Cardiac fibroblast (primary cell): ENCODE results near the gene CASZ1.

ENCODE experiments used
- DNase-seq, 2 donors: peaks; one replicate each; pipeline versions ENCODE4 v3.0.0 to v3.0.0-alpha.2; 2010; ENCODE audit warnings: low read depth in 2 of 2
- H3K4me3 ChIP-seq, 2 donors: replicated peaks in 1 of 2; 1 replicate in 1 of 2; 2 replicates in 1 of 2; pipeline ENCODE4 v1.5.1; 2011; ENCODE audit warnings: low read depth in 2 of 2, low read length in 2 of 2, mild to moderate bottlenecking in 2 of 2, moderate library complexity in 1 of 2
- CTCF ChIP-seq: IDR thresholded peaks from one replicate; pipeline ENCODE4 v1.5.1; 2011; ENCODE audit warnings: low read depth, mild to moderate bottlenecking, low read length, inconsistent platforms

Gene CASZ1

GRCh38 chr1:10795276-10796021 lies 997 bp downstream of the CASZ1 start:
- no peak for TF ChIP-seq CTCF
- peak in 1 of 2 donors; percentile 23 for DNase-seq
- H3K4me3 ChIP-seq = peak overlapping the region; percentile 32 to 45

- no peak for TF ChIP-seq CTCF
- H3K4me3 ChIP-seq = peak overlapping the region; percentile 32 to 45
- peak in 1 of 2 donors; percentile 22 for DNase-seq
Observed at GRCh38 chr1:10794724-10795275, 1.6 kb downstream of the CASZ1 start.

- no peak for TF ChIP-seq CTCF
- H3K4me3 ChIP-seq = no peak overlapping the region
- peak; percentile 20 to 27 for DNase-seq
Observed at GRCh38 chr1:10793129-10793651, 3.3 kb downstream of the CASZ1 start.

GRCh38 chr1:10791105-10791951 lies 5.1 kb downstream of the CASZ1 start:
- TF ChIP-seq CTCF = no peak
- no peak for DNase-seq

GRCh38 chr1:10789803-10790702 lies 6.4 kb downstream of the CASZ1 start:
- H3K4me3 ChIP-seq = no peak overlapping the region
- DNase-seq = no peak
- no peak for TF ChIP-seq CTCF

More at GRCh38 chr1:10791105-10791951, 5.1 kb downstream of the CASZ1 start:
- no peak overlapping the region for H3K4me3 ChIP-seq
